CD4-positive, alpha-beta T cell treated with Interleukin-10 for 1 hour (primary cell): Measurements from ENCODE around the gene CD207.

Source experiments
- DNase-seq: peaks from one replicate; pipeline ENCODE4 v3.0.0-alpha.2; 2020

CD207 gene

DNA sequence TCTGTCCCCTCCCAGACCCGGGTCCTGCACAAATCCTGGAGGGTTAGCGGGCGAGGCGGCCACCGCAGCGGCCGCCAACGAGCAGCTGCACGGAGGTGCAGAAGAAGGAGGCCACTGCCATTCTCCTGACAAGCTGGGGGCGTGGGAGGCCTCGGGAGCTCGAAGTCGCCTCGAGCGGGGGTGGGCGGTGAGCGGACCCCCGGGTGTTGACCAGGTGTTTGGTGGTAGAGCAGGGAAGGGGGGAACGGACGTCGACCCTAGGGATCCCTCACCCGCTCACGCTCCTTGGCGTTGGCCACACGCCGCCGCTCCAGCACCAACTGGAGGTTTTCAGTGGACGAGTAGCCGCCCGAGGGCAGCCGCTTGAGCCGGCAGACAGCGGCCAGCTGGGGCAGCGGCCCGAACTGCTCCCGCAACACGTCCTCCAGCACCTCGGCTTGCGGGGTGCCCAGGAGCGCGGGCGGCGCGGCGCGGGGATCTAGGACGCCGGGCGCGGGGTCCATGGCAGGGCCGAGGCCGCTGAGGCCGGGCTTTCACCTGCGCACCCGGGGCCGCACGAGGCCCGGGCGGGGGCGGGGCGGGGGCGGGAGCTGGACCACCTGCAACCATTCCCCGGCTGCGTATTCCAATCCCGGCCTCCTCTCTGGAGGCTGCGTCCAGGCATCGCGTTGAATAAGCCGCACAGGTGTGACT lies 45.3 kb downstream of the CD207 start, which contains the start of gene FIGLA:
Gene FIGLA, minus strand, starts transcription at position 508 of the 693 bp plus-strand sequence. Its CDS starts 5 bp downstream, at position 503.
- DNase-seq = no peak

- peak; percentile 62 for DNase-seq
Observed at GRCh38 chr2:70789304-70790135, 46.1 kb downstream of the CD207 start.

GRCh38 chr2:70785137-70785911 lies 50.3 kb downstream of the CD207 start:
- peak; percentile 39 for DNase-seq

DNA sequence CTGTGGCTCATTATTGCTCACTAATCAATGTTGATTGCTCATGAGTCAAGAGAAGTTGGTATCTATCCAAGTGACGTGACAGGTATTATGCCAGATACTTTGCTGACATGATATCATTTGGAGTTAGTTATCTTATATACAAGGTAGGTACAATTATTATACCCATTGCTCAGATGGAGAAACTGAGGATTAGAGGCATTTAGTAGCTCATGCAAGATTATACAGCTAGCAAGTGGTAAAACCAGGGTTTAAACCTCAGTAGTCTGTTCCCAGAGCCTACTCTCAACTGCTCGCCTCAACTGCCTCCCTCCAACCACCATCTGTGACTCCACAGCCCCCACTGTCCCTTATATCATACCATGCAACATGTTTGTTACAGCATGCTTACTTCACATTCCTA lies 51.3 kb downstream of the CD207 start:
- no peak for DNase-seq
